ENCODE data around the gene AADACL2.

The AADACL2 gene

GRCh38 chr3:151800431-151800830 lies 66.7 kb downstream of the AADACL2 start:
- DNase-seq (ENCODE audit: low read depth in 2 of 3, low spot score in 1 of 3) = no peak

- DNase-seq (ENCODE audit: low read depth in 2 of 3, low spot score in 1 of 3) = no peak
Measured at GRCh38 chr3:151804267-151804666, 70.5 kb downstream of the AADACL2 start.

GRCh38 chr3:151806838-151807237 lies 73.1 kb downstream of the AADACL2 start:
- no peak for DNase-seq (ENCODE audit: low read depth in 2 of 3, low spot score in 1 of 3)
